Activated T-cell treated with anti-CD3 and anti-CD28 coated beads, Interleukin-2, amount 50 U/mL, for 24 hours (primary cell): ENCODE measurements around the gene CHRM4.
A peak's percentile ranks its signal among the peaks of the same experiment; 100 is the strongest.

Experiments
- DNase-seq: peaks from one replicate; pipeline ENCODE4 v3.0.0-alpha.2; 2020
- H3K27ac Mint-ChIP-seq: 2 replicates; pipeline ENCODE4 v1.8.0; 2020; ENCODE audit warnings: mild to moderate bottlenecking, mixed read lengths
- H3K27me3 Mint-ChIP-seq: 2 replicates; pipeline ENCODE4 v1.8.0; 2020; ENCODE audit warnings: mixed read lengths
- H3K36me3 Mint-ChIP-seq: 2 replicates; pipeline ENCODE4 v1.8.0; 2020; ENCODE audit warnings: low read depth, mixed read lengths
- H3K4me1 Mint-ChIP-seq: 2 replicates; pipeline ENCODE4 v1.8.0; 2020; ENCODE audit warnings: low read depth, mixed read lengths
- H3K4me3 Mint-ChIP-seq: 2 replicates; pipeline ENCODE4 v1.8.0; 2020; ENCODE audit warnings: mild to moderate bottlenecking, moderate library complexity, mixed read lengths
- H3K9me3 Mint-ChIP-seq: 2 replicates; pipeline ENCODE4 v1.8.0; 2020; ENCODE audit warnings: mixed read lengths

Gene CHRM4

GRCh38 chr11:46391578-46392420 is at the start of gene CHRM4:
TSS of gene CHRM4 (minus strand) at chr11:46391776. CDS start at chr11:46386557, 5,219 bp downstream.
- Mint-ChIP-seq H3K4me3 (peak within 1 kb of the TSS; percentile 74), H3K36me3 (peaks cover 8% of the 10 kb centered on the region), H3K4me1 (peaks cover 34% of the 10 kb centered on the region), H3K9me3 (no peaks in the 10 kb centered on the region), H3K27me3 (peaks cover 58% of the 10 kb centered on the region), H3K27ac (no peak within 1 kb of the TSS)
- DNase-seq: peak; percentile 40

GRCh38 chr11:46438211-46438610 is 46.6 kb upstream of the CHRM4 start:
- Mint-ChIP-seq H3K4me1 (no peaks in the 10 kb centered on the region), H3K36me3 (peaks cover 78% of the 10 kb centered on the region), H3K27ac (no peak overlapping the region), H3K27me3 (no peaks in the 10 kb centered on the region), H3K4me3 (no peak overlapping the region), H3K9me3 (no peaks in the 10 kb centered on the region)
- DNase-seq: no peak

- Mint-ChIP-seq H3K9me3 (no peaks in the 10 kb centered on the region), H3K27me3 (no peaks in the 10 kb centered on the region), H3K27ac (no peak overlapping the region), H3K4me1 (no peaks in the 10 kb centered on the region), H3K36me3 (peaks cover 78% of the 10 kb centered on the region), H3K4me3 (no peak overlapping the region)
- no peak for DNase-seq
Measured at GRCh38 chr11:46437122-46437689, 45.6 kb upstream of the CHRM4 start.

GRCh38 chr11:46436113-46436512 is 44.5 kb upstream of the CHRM4 start:
- Mint-ChIP-seq H3K4me3 (no peak overlapping the region), H3K36me3 (peaks cover 75% of the 10 kb centered on the region), H3K9me3 (no peaks in the 10 kb centered on the region), H3K27ac (no peak overlapping the region), H3K4me1 (no peaks in the 10 kb centered on the region), H3K27me3 (no peaks in the 10 kb centered on the region)
- no peak for DNase-seq

- no peaks in the 10 kb centered on the region for H3K9me3 Mint-ChIP-seq
- H3K4me3 Mint-ChIP-seq: no peak overlapping the region
- H3K27ac Mint-ChIP-seq: no peak overlapping the region
- no peaks in the 10 kb centered on the region for H3K27me3 Mint-ChIP-seq
- peaks cover 76% of the 10 kb centered on the region for H3K36me3 Mint-ChIP-seq
- DNase-seq: no peak
- H3K4me1 Mint-ChIP-seq: no peaks in the 10 kb centered on the region
Measured at GRCh38 chr11:46435679-46436078, 44.1 kb upstream of the CHRM4 start.

GRCh38 chr11:46431211-46431610 is 39.6 kb upstream of the CHRM4 start:
- no peak for DNase-seq
- peaks cover 86% of the 10 kb centered on the region for H3K36me3 Mint-ChIP-seq
- no peaks in the 10 kb centered on the region for H3K4me1 Mint-ChIP-seq
- no peak overlapping the region for H3K27ac Mint-ChIP-seq
- H3K4me3 Mint-ChIP-seq: no peak overlapping the region
- H3K9me3 Mint-ChIP-seq: no peaks in the 10 kb centered on the region
- H3K27me3 Mint-ChIP-seq: no peaks in the 10 kb centered on the region

GRCh38 chr11:46429717-46430116 is 38.1 kb upstream of the CHRM4 start:
- no peak for DNase-seq
- Mint-ChIP-seq H3K27ac (no peak overlapping the region), H3K4me1 (no peaks in the 10 kb centered on the region), H3K36me3 (peaks cover 76% of the 10 kb centered on the region), H3K4me3 (no peak overlapping the region), H3K9me3 (no peaks in the 10 kb centered on the region), H3K27me3 (no peaks in the 10 kb centered on the region)

- Mint-ChIP-seq H3K9me3 (no peaks in the 10 kb centered on the region), H3K36me3 (peaks cover 72% of the 10 kb centered on the region)
Measured at GRCh38 chr11:46427364-46427763, 35.8 kb upstream of the CHRM4 start.

GRCh38 chr11:46426233-46426991 is 34.8 kb upstream of the CHRM4 start:
- H3K4me1 Mint-ChIP-seq: no peaks in the 10 kb centered on the region

More at GRCh38 chr11:46427364-46427763, 35.8 kb upstream of the CHRM4 start:
- no peaks in the 10 kb centered on the region for H3K27me3 Mint-ChIP-seq
- no peak overlapping the region for H3K27ac Mint-ChIP-seq
- DNase-seq: no peak
- H3K4me3 Mint-ChIP-seq: no peak overlapping the region
- no peaks in the 10 kb centered on the region for H3K4me1 Mint-ChIP-seq

GRCh38 chr11:46422588-46422987 is 31.0 kb upstream of the CHRM4 start:
- DNase-seq: no peak
- Mint-ChIP-seq H3K27me3 (no peaks in the 10 kb centered on the region), H3K27ac (no peak overlapping the region), H3K9me3 (no peaks in the 10 kb centered on the region), H3K36me3 (peaks cover 63% of the 10 kb centered on the region), H3K4me1 (no peaks in the 10 kb centered on the region), H3K4me3 (no peak overlapping the region)

More at GRCh38 chr11:46426233-46426991, 34.8 kb upstream of the CHRM4 start:
- H3K4me3 Mint-ChIP-seq: no peak overlapping the region
- H3K36me3 Mint-ChIP-seq: peaks cover 75% of the 10 kb centered on the region
- no peak for DNase-seq
- H3K27me3 Mint-ChIP-seq: no peaks in the 10 kb centered on the region
- H3K9me3 Mint-ChIP-seq: no peaks in the 10 kb centered on the region
- no peak overlapping the region for H3K27ac Mint-ChIP-seq

- DNase-seq: no peak
- H3K27ac Mint-ChIP-seq: no peak overlapping the region
- no peaks in the 10 kb centered on the region for H3K27me3 Mint-ChIP-seq
- H3K4me1 Mint-ChIP-seq: no peaks in the 10 kb centered on the region
- H3K9me3 Mint-ChIP-seq: no peaks in the 10 kb centered on the region
- H3K36me3 Mint-ChIP-seq: peaks cover 63% of the 10 kb centered on the region
- H3K4me3 Mint-ChIP-seq: no peak overlapping the region
Measured at GRCh38 chr11:46421257-46421880, 29.8 kb upstream of the CHRM4 start.

- no peak for DNase-seq
- no peak overlapping the region for H3K27ac Mint-ChIP-seq
- H3K4me1 Mint-ChIP-seq: peaks cover 6% of the 10 kb centered on the region
- no peaks in the 10 kb centered on the region for H3K27me3 Mint-ChIP-seq
- H3K36me3 Mint-ChIP-seq: peaks cover 72% of the 10 kb centered on the region
- no peak overlapping the region for H3K4me3 Mint-ChIP-seq
- H3K9me3 Mint-ChIP-seq: no peaks in the 10 kb centered on the region
Measured at GRCh38 chr11:46420513-46420912, 28.9 kb upstream of the CHRM4 start.

- H3K4me1 Mint-ChIP-seq: peaks cover 24% of the 10 kb centered on the region
Measured at GRCh38 chr11:46418751-46419150, 27.2 kb upstream of the CHRM4 start.

GRCh38 chr11:46417711-46418110 is 26.1 kb upstream of the CHRM4 start:
- Mint-ChIP-seq H3K4me3 (no peak overlapping the region), H3K4me1 (peaks cover 24% of the 10 kb centered on the region), H3K27me3 (no peaks in the 10 kb centered on the region), H3K27ac (no peak overlapping the region), H3K36me3 (peaks cover 84% of the 10 kb centered on the region), H3K9me3 (no peaks in the 10 kb centered on the region)
- DNase-seq: no peak

More at GRCh38 chr11:46418751-46419150, 27.2 kb upstream of the CHRM4 start:
- H3K36me3 Mint-ChIP-seq: peaks cover 78% of the 10 kb centered on the region
- H3K9me3 Mint-ChIP-seq: no peaks in the 10 kb centered on the region
- DNase-seq: no peak
- H3K27ac Mint-ChIP-seq: no peak overlapping the region
- H3K27me3 Mint-ChIP-seq: no peaks in the 10 kb centered on the region
- no peak overlapping the region for H3K4me3 Mint-ChIP-seq
